SK-N-MC (cell line): ENCODE measurements around the gene GCNT3.
"Not testable (repeated sequence)": the region's sequence is repeated elsewhere in the genome, so short reads cannot be mapped to it uniquely, and the experiment has no call there.

Experiments
- DNase-seq: peaks from one replicate; pipeline ENCODE4 v3.0.0-alpha.2; 2011; ENCODE audit warnings: low read depth, low spot score
- H3K27ac ChIP-seq: fragments of 200-600 bp; sonication (generic); 2 replicates; pipeline ENCODE4 v1.5.1; 2016; ENCODE audit warnings: mixed run types
- H3K36me3 ChIP-seq: fragments of 200-600 bp; sonication (generic); 2 replicates; pipeline ENCODE4 v1.6.1; 2017; ENCODE audit warnings: antibody characterized with exemption, low read length, mixed read lengths; ENCODE audit not compliant: insufficient read depth
- H3K4me3 ChIP-seq: fragments of 200-600 bp; sonication (generic); 2 replicates; pipeline ENCODE4 v1.5.1; 2016
- H3K9ac ChIP-seq: fragments of 200-600 bp; sonication (generic); 2 replicates; pipeline ENCODE4 v1.8.0; 2017; ENCODE audit warnings: mixed run types, mixed read lengths; ENCODE audit not compliant: insufficient read length
- H3K9me3 ChIP-seq: fragments of 200-600 bp; sonication (generic); 2 replicates; pipeline ENCODE4 v1.6.1; 2017; ENCODE audit warnings: low read depth, mild to moderate bottlenecking, antibody characterized with exemption, low read length, moderate library complexity, mixed read lengths
- EZH2 ChIP-seq: fragments of 200-600 bp; sonication (generic); IDR thresholded peaks from one replicate; pipeline ENCODE4 v1.6.1; 2017; ENCODE audit warnings: antibody characterized with exemption
- FOXP2 ChIP-seq: optimal IDR thresholded peaks from 2 replicates; pipeline ENCODE3; 2011; ENCODE audit warnings: mild to moderate bottlenecking, moderate library complexity; ENCODE audit not compliant: insufficient read depth; ENCODE audit errors: extremely low read length, control extremely low read depth
- POLR2AphosphoS5 ChIP-seq: IDR thresholded peaks from 2 replicates; pipeline ENCODE4 v1.6.1; 2012; ENCODE audit warnings: mild to moderate bottlenecking, low read depth, low read length, borderline replicate concordance

Gene GCNT3

DNA sequence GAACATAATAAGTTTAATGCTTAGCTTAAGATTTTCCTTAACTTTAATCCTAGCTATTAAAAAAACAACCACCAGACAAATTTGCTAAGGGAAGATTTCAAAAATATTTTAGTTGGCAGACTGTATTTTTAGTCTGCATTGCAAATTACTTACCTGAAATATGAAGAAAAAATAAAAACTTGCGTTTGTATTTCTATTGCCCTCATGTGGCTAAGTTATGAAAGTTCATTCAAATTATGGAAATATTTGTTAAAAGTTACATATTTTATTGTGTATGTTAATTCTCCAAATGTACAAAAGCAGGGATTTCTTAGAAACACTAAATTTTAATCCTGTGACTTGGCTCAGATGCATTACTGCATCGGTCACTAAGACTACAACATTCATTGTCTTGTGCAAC, 30.8 kb downstream of the GCNT3 start:
- Histone ChIP-seq H3K9me3 (no peaks in the 10 kb centered on the region), H3K4me3 (no peak overlapping the region), H3K9ac (no peak overlapping the region), H3K27ac (no peak overlapping the region), H3K36me3 (peaks cover 52% of the 10 kb centered on the region)
- TF ChIP-seq FOXP2 (no peak), POLR2AphosphoS5 (no peak), EZH2 (no peak)
- no peak for DNase-seq

DNA sequence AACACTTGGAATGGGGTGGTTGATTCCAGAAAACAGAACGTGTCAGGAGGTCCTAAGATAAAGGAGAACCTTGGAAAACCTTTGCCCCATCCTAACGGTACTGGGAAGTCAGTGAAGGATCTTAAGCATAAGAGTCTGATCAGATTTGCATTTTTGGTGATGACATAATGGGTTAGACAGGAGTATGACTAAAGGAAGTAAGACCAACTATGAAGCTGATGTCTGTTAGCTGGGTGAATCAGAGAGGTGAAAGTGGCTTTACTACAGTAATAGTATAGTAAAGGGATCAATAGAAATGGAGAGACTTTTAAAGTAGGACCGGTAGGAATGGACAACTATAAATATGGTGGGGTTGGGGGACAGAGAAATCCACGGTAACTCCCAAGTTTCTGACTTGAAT, 33.2 kb downstream of the GCNT3 start:
- Histone ChIP-seq H3K9ac (no peak overlapping the region), H3K9me3 (no peaks in the 10 kb centered on the region), H3K27ac (no peak overlapping the region), H3K36me3 (peaks cover 45% of the 10 kb centered on the region), H3K4me3 (no peak overlapping the region)
- DNase-seq = no peak
- TF ChIP-seq FOXP2 = no peak

DNA sequence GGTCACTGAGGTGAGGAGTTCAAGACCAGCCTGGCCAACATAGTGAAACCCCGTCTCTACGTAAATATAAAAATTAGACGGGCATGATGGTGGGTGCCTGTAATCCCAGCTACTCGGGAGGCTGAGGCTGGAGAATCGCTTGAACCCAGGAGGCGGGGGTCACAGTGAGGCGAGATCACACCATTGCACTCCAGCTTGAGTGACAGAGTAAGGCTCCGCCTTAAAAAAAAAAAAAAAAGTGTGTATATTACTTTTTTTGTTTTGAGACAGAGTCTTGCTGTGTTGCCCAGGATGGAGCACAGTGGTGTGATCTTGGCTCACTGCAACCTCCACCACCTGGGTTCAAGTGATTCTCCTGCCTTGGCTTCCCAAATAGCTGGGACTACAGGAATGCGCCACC, 34.2 kb downstream of the GCNT3 start:
- not testable (repeated sequence) for DNase-seq, H3K9me3 ChIP-seq, H3K9ac ChIP-seq, H3K27ac ChIP-seq, H3K4me3 ChIP-seq
- peaks cover 49% of the 10 kb centered on the region for H3K36me3 ChIP-seq

DNA sequence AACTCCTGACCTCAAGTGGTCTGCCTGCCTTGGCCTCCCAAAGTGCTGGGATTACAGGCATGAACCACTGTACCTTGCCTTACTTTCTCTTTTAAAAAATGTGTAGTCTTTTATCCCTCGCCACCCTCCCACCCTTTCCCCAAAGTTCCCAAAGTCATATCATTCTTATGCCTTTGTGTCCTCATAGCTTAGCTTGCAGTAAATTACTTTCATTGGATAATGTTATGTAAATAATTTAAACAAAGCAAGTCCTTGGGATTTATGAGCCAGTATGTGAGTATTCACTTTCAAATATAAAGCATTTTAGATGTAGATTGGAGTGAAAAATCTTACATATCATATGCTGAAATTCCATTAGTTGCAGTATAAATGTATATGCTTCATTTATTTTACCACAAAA, 34.7 kb downstream of the GCNT3 start:
- peaks cover 53% of the 10 kb centered on the region for H3K36me3 ChIP-seq

DNA sequence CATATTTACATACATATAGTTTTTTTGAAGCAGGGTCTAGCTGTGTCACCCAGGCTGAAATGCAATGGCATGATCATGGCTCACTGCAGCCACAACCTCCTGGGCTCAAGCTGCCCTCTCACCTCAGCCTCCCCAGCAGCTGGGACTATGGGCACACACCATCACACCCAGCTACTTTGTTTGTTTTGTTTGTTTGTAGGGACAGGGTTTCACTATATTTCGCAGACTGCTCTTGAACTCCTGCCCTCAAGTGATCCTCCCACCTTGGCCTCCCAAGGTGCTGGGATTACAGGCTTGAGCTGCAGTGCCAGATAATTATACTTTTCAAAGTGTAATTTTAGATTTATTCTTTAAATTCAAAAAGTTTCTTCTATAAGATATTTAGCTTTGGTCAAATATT, 35.5 kb downstream of the GCNT3 start:
- TF ChIP-seq EZH2 (no peak), POLR2AphosphoS5 (no peak), FOXP2 (no peak)
- H3K4me3 ChIP-seq = no peak overlapping the region
- H3K9ac ChIP-seq = no peak overlapping the region
- no peaks in the 10 kb centered on the region for H3K9me3 ChIP-seq
- no peak for DNase-seq
- H3K36me3 ChIP-seq = peaks cover 56% of the 10 kb centered on the region
- H3K27ac ChIP-seq = no peak overlapping the region

More for the DNA sequence above, 34.7 kb downstream of the GCNT3 start:
- no peak for TF ChIP-seq FOXP2
- no peak for TF ChIP-seq POLR2AphosphoS5
- TF ChIP-seq EZH2 = no peak
- Histone ChIP-seq H3K27ac (no peak overlapping the region), H3K9ac (no peak overlapping the region), H3K9me3 (no peaks in the 10 kb centered on the region), H3K4me3 (no peak overlapping the region)
- DNase-seq = no peak

DNA sequence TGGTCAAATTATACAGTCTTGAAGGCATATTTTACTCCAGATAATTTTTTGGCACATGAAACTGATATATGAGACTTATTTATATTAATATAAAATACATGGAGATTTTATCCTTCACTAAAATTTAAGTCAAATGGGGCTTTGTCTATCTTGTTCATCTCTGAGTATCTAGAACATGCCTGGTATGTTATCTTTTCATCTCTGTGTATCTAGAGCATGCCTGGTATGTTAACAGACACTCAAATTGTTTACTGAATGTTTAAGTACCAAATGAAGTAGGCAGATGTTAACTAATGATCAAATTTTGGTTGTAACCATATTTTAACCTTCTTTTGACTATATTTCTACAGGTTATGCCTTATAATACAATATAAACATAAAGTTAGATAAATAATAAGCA, 38.0 kb downstream of the GCNT3 start:
- TF ChIP-seq EZH2 (no peak), FOXP2 (no peak), POLR2AphosphoS5 (no peak)
- Histone ChIP-seq H3K4me3 (no peak overlapping the region), H3K9ac (no peak overlapping the region), H3K27ac (no peak overlapping the region), H3K36me3 (peaks cover 74% of the 10 kb centered on the region), H3K9me3 (0 out of 2 replicates have a peak, but pooled peaks cover 7% of the 10 kb centered on the region)
- no peak for DNase-seq

DNA sequence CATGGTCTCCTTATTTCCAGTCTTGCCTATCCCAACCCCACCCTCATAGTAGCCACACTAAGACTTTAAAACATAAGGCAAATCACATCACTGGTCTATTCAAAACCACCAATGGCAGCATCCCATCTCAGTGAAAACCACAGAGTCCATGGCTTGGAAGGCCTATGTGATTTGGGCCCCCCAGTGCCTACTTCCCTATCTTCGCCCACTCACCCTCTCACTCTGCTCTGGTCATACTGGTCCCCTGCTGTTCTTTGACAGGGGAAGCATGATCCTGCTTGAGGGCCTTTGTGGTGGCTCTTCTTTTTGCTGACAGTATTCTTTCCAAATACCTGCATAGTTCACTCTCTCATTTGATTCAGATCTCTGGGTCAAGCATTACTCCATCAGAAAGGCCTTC, 42.5 kb downstream of the GCNT3 start:
- Histone ChIP-seq H3K9ac (no peak overlapping the region), H3K4me3 (no peak overlapping the region), H3K27ac (no peak overlapping the region), H3K9me3 (0 out of 2 replicates have a peak, but pooled peaks cover 7% of the 10 kb centered on the region), H3K36me3 (peaks cover 69% of the 10 kb centered on the region)
- no peak for DNase-seq
- no peak for TF ChIP-seq EZH2
- no peak for TF ChIP-seq POLR2AphosphoS5
- no peak for TF ChIP-seq FOXP2

DNA sequence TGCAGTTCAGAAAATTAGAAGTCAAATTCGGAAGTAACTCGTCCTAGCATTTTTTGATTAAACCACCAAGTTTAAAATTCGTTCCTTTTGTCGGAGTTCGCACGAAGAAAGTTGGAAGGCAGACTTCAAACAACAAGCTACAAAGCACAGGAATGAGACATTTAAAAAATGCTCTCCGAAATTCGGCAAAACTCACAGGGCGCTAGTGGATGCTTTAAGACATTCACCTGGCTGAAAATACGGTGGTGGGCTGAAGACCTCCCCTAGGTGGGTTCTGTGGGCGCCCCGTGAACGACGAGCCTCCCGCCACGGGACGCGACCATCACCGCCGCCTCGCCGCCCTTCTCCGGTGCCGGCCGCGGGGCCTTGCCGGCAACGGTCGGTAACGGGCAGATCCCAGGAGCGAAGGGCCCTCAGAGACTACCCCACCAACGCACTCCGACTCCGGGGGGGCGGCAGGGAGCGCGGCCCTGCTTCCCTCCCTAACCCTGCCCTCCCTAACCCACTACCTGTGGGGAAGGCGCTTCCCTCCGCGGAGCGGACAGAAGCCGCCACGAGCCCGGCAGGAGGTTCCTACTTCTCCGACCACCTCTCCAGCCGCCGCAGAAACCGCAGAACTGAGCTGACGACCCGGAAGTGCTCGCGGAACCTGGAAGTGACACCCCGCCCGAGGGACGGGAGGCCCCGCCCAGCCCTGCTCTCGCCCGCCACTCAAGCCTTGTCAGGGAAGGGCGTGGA, 45.5 kb downstream of the GCNT3 start, which contains the start of gene GTF2A2:
TSS of gene GTF2A2 (minus strand) at position 619 of the 738 bp plus-strand sequence. CDS start 5,238 bp downstream, outside the sequence.
- Histone ChIP-seq H3K4me3 (peak within 1 kb of the TSS; percentile 92), H3K9ac (peak within 1 kb of the TSS; percentile 94), H3K9me3 (0 out of 2 replicates have a peak, but pooled peaks cover 7% of the 10 kb centered on the region), H3K36me3 (peaks cover 51% of the 10 kb centered on the region), H3K27ac (peak within 1 kb of the TSS; percentile 34; the same call in 1 of the 2 replicates)
- DNase-seq = no peak
- TF ChIP-seq POLR2AphosphoS5 (peak; percentile 91), FOXP2 (no peak)

DNA sequence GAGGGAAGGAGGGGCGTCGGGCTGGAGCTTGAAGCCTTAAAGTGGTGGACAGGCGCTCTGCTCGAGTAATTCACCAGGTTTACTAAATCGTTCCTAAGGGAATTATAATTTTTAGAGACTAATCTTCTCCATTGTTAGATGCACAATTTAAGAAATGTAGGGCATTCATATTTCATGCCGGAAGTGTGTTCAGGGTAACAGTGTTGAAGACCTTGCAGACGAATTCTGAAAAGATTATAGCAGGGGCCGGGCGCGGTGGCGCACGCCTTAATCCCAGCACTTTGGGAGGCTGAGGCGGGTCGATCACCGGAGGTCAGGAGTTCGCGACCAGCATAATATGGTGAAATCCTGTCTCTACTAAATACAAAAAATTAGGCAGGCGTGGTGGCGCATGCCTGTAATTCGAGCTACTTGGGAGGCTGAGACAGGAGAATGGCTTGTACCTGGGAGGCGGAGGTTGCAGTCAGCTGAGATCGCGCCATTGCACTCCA, 46.1 kb downstream of the GCNT3 start:
- peak; percentile 34 for DNase-seq
- Histone ChIP-seq H3K9ac (no peak overlapping the region), H3K36me3 (peaks cover 51% of the 10 kb centered on the region)

More for the DNA sequence above, 46.1 kb downstream of the GCNT3 start:
- 0 out of 2 replicates have a peak, but pooled peaks cover 7% of the 10 kb centered on the region for H3K9me3 ChIP-seq
- H3K4me3 ChIP-seq = peak overlapping the region; percentile 92
- H3K27ac ChIP-seq = no peak overlapping the region; the same call in 1 of the 2 replicates
- TF ChIP-seq FOXP2 (no peak), EZH2 (no peak), POLR2AphosphoS5 (no peak)
